Kidney (tissue), 14 donors: ENCODE results near the gene CKB. TPM values are rescaled to one million over a fixed set of nuclear protein-coding genes. Genes with fewer than 3 reads are reported as not detected.

ENCODE experiments used
- DNase-seq, 5 donors: peaks; one replicate each; pipeline ENCODE4 v3.0.0-alpha.2; 2013 to 2020
- FAIRE-seq: peaks from 2 replicates; lab custom pipeline; 2012; peaks lifted over from hg19 to GRCh38; lab: Jason Lieb, UNC
- H3K27ac ChIP-seq, 2 donors: one replicate each; pipeline ENCODE4 v1.7.0; 2013; ENCODE audit warnings: low read depth in 2 of 2, low read length in 2 of 2, inconsistent platforms in 1 of 2
- H3K27me3 ChIP-seq: one replicate; pipeline ENCODE4 v1.7.1; 2013; ENCODE audit warnings: low read length, inconsistent platforms; ENCODE audit not compliant: control insufficient read depth, insufficient read depth
- H3K36me3 ChIP-seq, 3 donors: one replicate each; pipeline versions ENCODE4 v1.7.0 to v1.7.1; 2013; ENCODE audit warnings: low read length in 3 of 3, control low read depth in 1 of 3, inconsistent platforms in 1 of 3; ENCODE audit not compliant: insufficient read depth in 3 of 3, control insufficient read depth in 2 of 3
- H3K4me1 ChIP-seq, 3 donors: one replicate each; pipeline versions ENCODE4 v1.7.0 to v1.7.1; 2013; ENCODE audit warnings: low read length in 3 of 3, inconsistent platforms in 1 of 3, low read depth in 1 of 3; ENCODE audit not compliant: control insufficient read depth in 2 of 3, insufficient read depth in 2 of 3
- H3K4me3 ChIP-seq, 3 donors: one replicate each; pipeline versions ENCODE4 v1.7.0 to v1.8.1; 2013; ENCODE audit warnings: low read length in 3 of 3, control low read depth in 1 of 3, inconsistent platforms in 1 of 3
- H3K9ac ChIP-seq, 3 donors: one replicate each; pipeline versions ENCODE4 v1.7.0 to v1.7.1; 2013; ENCODE audit warnings: low read length in 3 of 3, control low read depth in 1 of 3, inconsistent platforms in 1 of 3
- H3K9me3 ChIP-seq, 3 donors: one replicate each; pipeline versions ENCODE4 v1.7.0 to v1.7.1; 2013; ENCODE audit warnings: low read length in 3 of 3, control low read depth in 1 of 3, inconsistent platforms in 1 of 3; ENCODE audit not compliant: control insufficient read depth in 2 of 3, insufficient read depth in 1 of 3
- CTCF ChIP-seq: IDR thresholded peaks from 3 replicates; pipeline ENCODE4 v1.5.1; 2012; ENCODE audit warnings: mild to moderate bottlenecking, moderate library complexity, borderline replicate concordance; ENCODE audit not compliant: insufficient read depth; ENCODE audit errors: extremely low read depth
- intact Hi-C: fragments of 100-400 bp; cut with DNase I; formaldehyde crosslinking; loops from one replicate; pipeline ENCODE4 v1.11.1; 2022
- polyA plus RNA-seq: library from polyadenylated mRNA; stranded (reverse); fragments of 350-450 nt; fragmentation: Illumina TruSeq; extraction: RNeasy Lipid Tissue Mini Kit (QIAGEN cat#74804); gene quantifications from one replicate; pipeline ENCODE4 v1.2.3, GENCODE V29; 2014; ENCODE audit warnings: low read depth, low replicate concordance; ENCODE audit not compliant: insufficient read depth
- total RNA-seq: library from RNA; stranded (reverse); fragmentation: NEBNext Ultra II Directional; extraction: Animal tissue kit (Norgen Biotek cat#: 25700); gene quantifications from one replicate; pipeline ENCODE4 v1.2.1, GENCODE V29; 2021
- donor health status: control.
- donor health status: control.
- donor health status: control.
- donor health status: control.
- donor health status: control.
- donor health status: DM: yes; HTN: yes; CAD: no.
- donor health status: Normal renal cell carcinoma (clear cell type).

Gene CKB
- total and polyA plus RNA-seq, 2 donors from 2014 or later = 539 to 916 TPM

DNA sequence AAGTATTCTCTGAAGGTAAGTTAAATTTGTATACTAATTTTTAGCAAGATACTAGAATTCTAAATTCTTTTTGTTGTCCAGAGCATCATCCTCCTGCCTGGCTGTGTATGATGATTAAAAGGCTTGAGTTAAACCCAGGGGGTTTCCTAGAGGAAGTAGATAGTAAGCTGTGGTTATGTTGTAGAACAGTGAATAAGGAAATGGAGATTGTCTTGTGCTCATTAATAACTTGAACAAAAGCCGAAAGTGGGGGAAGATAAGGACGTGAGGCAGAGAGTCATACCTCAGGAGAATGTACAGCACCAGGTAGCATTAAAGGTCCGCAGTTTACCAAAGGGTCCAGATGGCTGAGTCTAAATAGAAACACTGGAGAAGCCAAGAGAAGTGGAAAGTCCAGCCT is 42.0 kb downstream of the CKB start:
- intact Hi-C loops = no loop called here
- FAIRE-seq (no peak), DNase-seq (no peak)
- Histone ChIP-seq H3K36me3 (peaks cover 9 to 38% (median 15%) of the 10 kb centered on the region in 3 donors), H3K27ac (no peak overlapping the region), H3K4me1 (no peaks in the 10 kb centered on the region), H3K27me3 (no peaks in the 10 kb centered on the region), H3K9ac (no peak overlapping the region), H3K4me3 (no peak overlapping the region), H3K9me3 (no peaks in the 10 kb centered on the region)
- TF ChIP-seq CTCF = no peak

DNA sequence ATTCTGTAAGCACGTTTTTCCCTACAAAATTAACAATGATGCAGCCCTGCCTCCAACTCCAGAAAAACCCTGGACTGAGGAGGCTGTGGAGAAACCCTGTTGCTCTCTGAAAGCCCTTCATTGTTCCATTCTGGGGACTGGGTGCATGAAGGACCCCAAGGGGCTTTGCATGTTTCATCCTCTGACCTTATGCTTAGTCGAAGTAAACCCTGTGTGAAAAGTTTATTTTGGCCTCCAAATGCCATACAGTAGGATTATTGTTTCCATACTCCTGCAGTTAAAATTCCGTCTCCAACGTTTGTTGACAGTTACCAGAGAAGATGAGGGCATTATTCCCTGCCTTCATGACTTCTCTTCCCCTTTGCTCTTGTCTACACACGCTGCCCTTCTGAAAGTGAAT is 46.0 kb downstream of the CKB start:
- intact Hi-C loops = no loop called here
- H3K36me3 ChIP-seq = peaks cover 11 to 42% (median 26%) of the 10 kb centered on the region in 3 donors

DNA sequence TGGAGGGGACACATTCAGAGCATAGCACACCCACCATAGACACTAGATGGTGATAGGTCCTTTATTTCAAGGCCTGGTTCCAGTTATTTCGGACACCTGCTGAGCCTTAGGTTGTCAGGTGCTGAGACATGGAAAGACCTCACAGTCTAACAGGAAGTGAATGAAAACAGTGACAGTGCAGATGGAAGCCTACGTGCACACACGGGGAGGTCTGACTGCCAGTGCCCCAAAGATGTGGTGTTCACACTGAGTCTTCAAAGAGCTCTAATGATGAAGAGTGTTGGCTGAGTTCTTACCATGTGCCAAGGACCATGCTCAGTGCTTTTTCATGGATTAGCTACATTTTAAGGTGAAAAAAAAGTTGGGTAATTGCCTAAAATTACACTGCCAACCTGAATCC is 46.6 kb downstream of the CKB start:
- Histone ChIP-seq H3K27ac (no peak overlapping the region), H3K27me3 (no peaks in the 10 kb centered on the region), H3K4me1 (no peaks in the 10 kb centered on the region), H3K9ac (no peak overlapping the region), H3K9me3 (no peaks in the 10 kb centered on the region), H3K4me3 (no peak overlapping the region), H3K36me3 (peaks cover 13 to 46% (median 31%) of the 10 kb centered on the region in 3 donors)
- DNase-seq (no peak), FAIRE-seq (no peak)
- no peak for TF ChIP-seq CTCF
- intact Hi-C loops = no loop called here

More for the DNA sequence above, 46.0 kb downstream of the CKB start:
- no peak for TF ChIP-seq CTCF
- Histone ChIP-seq H3K9me3 (no peaks in the 10 kb centered on the region), H3K27ac (no peak overlapping the region), H3K4me1 (no peaks in the 10 kb centered on the region), H3K27me3 (no peaks in the 10 kb centered on the region), H3K9ac (no peak overlapping the region), H3K4me3 (no peak overlapping the region)
- FAIRE-seq = no peak
- no peak for DNase-seq

DNA sequence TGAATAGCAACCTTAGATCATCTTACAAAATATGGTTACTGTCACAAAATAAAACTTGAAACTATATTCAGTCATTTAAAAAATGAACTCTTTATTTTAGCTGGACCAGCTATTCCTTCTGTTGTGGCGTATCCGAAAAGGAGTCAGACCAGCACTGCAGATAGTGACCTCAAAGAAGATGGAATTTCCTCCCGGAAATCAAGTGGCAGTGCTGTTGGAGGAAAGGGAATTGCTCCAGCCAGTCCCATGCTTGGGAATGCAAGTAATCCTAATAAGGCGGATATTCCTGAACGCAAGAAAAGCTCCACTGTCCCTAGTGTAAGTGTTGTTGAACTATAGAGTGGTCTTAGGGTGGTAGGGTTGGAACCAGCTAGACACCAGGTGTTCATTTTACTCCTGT is 47.7 kb downstream of the CKB start:
- intact Hi-C loops = no loop called here
- Histone ChIP-seq H3K4me3 (no peak overlapping the region), H3K4me1 (no peaks in the 10 kb centered on the region), H3K9me3 (no peaks in the 10 kb centered on the region), H3K9ac (no peak overlapping the region), H3K27ac (no peak overlapping the region), H3K27me3 (no peaks in the 10 kb centered on the region), H3K36me3 (peaks cover 15 to 44% (median 29%) of the 10 kb centered on the region in 3 donors)
- no peak for FAIRE-seq
- no peak for TF ChIP-seq CTCF
- no peak for DNase-seq
